HT-29 (cell line): ENCODE results near the gene EDAR. TPM values are rescaled to one million over a fixed set of nuclear protein-coding genes. Genes with fewer than 3 reads are reported as not detected.

ENCODE experiments used
- DNase-seq: peaks from one replicate; pipeline ENCODE4 v3.0.0-alpha.2; 2015; ENCODE audit warnings: low spot score
- total RNA-seq: library from RNA; depleted of rRNA; stranded (reverse); fragments of >200 nt; shearing (Covaris generic); gene quantifications from 2 replicates; pipeline ENCODE4 v1.2.3, GENCODE V29; 2014

The EDAR gene
- total RNA-seq, 1 experiment from 2014 or later: not detected

GRCh38 chr2:108941161-108941665 is 47.8 kb downstream of the EDAR start:
- no peak for DNase-seq

DNA sequence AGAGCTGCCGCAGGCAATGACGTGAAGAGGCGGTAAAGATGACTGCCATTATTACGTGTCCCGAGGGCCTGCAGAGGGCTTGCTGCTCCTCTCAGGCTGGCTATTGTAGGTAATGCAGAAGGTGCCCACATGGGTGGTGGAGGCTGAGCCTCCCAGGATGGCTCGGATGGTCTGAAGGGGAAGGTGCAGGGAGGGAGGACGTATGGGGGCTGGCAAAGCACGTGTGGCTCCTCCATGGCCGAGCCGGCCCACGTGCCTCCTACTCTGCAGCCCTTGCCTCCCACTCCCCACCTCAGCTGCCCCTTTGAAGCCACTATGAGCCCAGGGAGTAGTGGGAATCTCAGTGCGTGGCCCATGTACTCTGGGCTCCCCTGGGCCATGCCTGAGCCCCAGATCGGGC is 48.9 kb downstream of the EDAR start:
- DNase-seq: no peak

DNA sequence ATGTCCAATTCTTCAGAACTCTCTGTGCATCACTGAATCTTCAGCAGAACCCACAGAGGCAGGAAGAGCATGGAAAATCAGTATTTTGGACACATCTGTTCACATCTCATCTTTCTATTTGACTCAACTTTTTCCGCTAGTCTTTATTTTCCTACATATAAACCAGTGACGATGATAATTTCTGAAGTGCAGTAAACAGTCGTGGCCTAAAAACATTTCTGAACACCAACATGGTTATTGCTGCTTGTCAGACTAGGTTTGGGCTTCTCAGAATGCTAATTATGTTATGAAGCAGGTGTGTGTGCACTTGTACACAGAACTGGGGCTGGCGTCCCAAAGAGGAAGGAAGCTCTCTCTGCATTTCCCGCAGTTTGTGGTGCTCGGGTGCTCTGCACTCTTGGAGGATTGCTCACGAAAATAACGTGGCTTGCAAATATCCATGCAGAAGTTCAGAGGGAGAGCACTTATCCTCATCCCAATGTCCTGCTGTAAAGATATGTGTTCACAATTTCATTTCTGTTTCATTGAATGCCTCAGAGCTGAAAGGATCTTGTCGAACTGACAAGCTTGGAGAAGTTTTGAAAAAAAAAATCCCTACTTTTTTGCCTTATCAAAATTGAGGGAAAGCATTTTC is 50.8 kb downstream of the EDAR start:
- DNase-seq: no peak

GRCh38 chr2:108937367-108938017 is 51.5 kb downstream of the EDAR start:
- DNase-seq: no peak

GRCh38 chr2:108936866-108937265 is 52.2 kb downstream of the EDAR start:
- DNase-seq: no peak

- DNase-seq: no peak
Measured at GRCh38 chr2:108936076-108936864, 52.8 kb downstream of the EDAR start.

DNA sequence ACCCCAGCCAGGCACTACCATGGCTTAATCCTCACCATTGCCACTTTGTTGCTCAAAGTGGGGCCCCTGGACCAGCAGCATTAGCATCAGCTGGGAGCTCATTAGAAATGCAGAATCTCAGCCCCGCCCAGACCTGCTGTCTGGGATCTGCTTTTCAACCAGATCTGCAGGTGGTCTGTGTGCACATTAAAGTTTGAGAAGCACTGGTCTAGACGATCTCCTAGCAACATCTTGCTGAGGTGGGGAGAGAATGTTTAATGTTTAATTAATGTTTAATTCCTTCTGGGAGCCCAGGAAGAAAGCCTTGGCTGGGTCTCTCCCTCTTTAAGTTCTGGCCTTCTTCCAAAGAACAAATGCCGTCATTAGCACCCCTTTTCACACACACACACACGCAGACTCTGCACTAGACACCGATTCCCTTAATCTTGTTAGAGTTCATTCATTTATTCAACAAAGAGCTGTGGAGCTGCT is 53.7 kb downstream of the EDAR start:
- no peak for DNase-seq

GRCh38 chr2:108934583-108935245 is 54.3 kb downstream of the EDAR start:
- no peak for DNase-seq

DNA sequence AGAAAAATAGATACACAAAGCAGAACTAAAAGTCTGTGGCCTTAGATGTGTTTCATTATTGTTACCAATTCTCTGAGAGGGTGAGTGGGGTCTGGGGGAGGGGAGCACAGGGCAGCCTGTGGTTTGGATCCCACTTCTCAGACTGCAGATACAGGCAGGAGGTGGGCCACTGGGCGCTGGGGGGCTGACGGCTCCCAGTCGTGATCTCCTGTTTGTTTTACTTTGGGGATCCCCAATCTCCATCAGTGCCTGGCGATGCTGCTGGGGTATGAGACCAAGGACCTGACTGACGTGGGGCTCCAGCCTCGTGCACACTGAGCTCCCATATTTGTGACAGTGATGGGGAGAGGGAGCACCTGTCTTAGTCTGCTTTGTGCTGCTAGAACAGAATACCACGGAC is 54.9 kb downstream of the EDAR start:
- DNase-seq: no peak

DNA sequence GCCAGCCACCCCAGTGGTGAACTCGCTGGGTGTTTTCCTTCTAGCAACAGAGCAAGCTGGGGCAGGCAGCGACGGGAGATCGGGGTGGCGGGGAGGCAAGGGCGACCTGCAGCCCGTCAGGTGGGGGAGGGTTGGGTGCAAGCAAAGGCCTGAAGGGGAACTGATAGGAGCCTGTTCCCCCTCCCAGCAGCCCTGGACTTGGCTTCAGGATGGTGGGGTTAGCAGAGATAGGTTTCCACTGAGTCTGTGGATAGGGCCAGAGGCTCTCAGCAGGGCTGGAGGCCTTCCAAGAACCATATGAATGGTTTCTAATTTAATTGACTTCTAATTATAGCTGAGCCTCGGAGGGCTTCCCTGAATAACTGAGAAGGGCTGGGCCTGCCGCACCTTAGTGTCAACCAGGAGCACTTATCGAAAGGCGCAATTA is 55.3 kb downstream of the EDAR start:
- no peak for DNase-seq

DNA sequence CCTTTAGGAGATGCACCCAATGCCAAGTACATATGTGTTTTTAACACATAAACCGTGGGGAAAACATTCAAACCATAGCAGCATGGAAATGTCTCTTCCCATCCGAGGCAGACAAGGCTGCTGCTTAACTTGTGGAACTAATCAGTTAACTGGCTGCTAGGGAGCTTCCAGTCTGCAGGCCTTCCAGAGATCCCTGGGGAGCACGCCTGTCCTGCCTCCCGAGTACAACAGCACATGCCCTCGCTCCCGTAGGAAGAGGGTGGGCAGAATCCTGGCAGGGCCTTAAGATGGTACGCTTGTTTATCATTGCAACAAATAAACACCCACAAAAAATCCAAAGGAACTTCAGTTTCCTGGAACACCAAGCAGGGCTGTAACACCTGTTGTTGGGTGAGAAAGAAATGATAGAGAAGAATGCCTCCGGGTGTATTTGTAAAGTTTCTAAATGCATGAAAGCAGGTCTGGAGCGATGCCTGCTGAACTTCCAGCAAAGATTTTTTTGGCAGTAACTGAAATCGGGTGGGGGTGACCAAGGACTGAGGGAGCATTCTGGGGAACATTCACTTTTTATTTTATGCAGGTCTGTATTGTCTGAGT is 56.2 kb downstream of the EDAR start:
- DNase-seq: no peak

- no peak for DNase-seq
Measured at GRCh38 chr2:108931372-108931771, 57.6 kb downstream of the EDAR start.

DNA sequence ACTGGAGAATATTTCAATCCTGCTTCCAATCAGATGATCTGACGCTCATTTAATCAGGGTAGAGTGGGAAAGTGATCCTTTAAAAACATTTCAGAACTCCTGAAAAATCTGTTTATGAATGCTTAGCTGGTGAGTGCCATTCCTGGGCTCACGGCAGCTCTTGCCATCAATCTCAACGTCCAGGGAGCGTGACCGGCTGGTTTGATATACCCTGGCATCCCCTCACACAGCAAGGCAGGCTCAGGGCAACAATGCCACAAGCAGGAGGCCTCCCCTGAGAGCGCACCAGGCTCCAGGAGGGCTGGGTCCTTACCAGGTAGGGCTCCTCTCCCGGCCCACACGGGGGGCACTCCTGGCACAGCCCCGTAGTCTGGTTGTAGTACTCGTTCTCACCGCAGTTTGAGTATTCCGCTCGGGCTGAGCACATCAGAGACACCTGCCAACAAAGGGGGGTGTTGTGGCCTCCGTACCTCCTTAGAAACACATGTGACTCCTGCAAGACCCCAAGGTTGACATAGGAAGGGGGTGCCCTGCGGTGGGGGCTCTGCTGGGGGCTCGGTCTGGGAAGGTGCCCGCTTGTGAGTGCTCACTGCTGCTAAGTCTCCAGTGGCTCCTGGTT is 59.1 kb downstream of the EDAR start:
- DNase-seq: no peak

- no peak for DNase-seq
Measured at GRCh38 chr2:108928660-108929377, 60.2 kb downstream of the EDAR start.

GRCh38 chr2:108927936-108928659 is 60.9 kb downstream of the EDAR start:
- DNase-seq: peak; percentile 72

DNA sequence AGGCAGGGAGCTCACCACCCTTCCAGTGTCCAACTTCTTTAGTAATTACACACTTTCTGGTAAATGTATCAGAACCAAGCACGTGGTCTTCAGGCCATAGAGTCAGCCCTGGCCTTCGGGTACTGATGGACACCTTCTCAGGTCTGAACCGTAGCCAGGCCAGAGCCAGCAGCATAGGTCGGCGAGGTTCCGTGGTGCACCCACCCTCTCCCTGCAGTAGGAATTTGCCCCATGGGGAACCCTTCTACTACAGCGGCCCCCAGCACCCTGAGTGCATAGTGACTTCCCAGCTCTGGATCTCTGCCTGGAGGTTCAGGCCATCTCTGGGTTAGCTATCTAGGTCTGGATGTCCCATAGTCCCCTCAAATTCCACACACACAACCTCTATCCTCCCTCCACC is 61.6 kb downstream of the EDAR start:
- DNase-seq: no peak

DNA sequence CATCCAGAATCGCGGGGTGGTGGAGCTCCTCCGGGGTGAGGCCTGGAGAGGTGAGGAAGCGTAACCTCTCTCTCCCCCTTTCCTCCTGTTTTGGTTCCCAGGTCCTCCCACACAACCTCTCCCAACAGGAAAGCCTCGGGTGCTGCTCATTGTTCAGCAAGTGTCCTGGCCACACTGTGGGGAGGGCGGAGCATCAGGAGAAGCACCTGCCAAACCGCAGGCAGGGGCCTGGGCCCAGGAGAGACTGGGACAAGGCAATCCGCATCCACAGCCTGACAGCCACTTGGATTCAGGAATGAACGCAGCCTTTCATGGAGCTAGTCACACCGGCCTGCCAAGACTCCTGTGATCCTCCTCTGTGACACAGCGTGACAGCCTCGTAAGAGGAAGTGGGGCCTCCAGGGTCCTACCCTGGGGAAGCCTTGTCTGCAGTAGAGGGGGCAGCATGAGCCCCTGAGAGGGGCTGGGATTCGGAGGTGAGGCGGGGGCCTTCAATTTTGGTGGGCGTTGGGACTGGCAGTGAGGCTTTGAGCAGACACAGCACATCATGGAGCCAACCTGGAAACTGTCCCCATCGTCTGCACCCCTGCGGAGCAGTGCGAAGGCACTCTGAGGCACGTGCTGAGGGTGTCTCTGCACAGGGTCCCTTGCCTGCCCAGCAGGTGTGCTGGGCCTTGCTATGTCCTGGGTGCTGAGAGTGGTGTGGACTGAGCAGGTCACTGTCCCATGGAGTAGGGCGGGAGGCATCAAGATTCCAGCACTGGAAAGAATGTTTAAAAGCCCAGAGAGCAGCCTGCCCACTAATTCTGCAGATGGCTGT is 62.2 kb downstream of the EDAR start:
- no peak for DNase-seq

GRCh38 chr2:108925735-108926134 is 63.3 kb downstream of the EDAR start:
- DNase-seq: no peak

GRCh38 chr2:108925286-108925685 is 63.7 kb downstream of the EDAR start:
- DNase-seq: no peak
